ACHN (cell line): ENCODE measurements around the gene SH3BP5.
A peak's percentile ranks its signal among the peaks of the same experiment; 100 is the strongest.
"Not testable (repeated sequence)": the region's sequence is repeated elsewhere in the genome, so short reads cannot be mapped to it uniquely, and the experiment has no call there.

ENCODE experiments used
- DNase-seq: peaks from one replicate; pipeline ENCODE4 v3.0.0-alpha.2; 2015
- in situ Hi-C: cut with HindIII; loops from 2 replicates; pipeline ENCODE4 v1.10.0; 2017; ENCODE audit warnings: low sequenced_read_pairs, low pct_ligation_motif_present, low pct_unique_long_range_greater_than_20kb

SH3BP5 gene

GRCh38 chr3:15349438-15349837 lies 17.1 kb upstream of the SH3BP5 start:
- DNase-seq, in situ Hi-C loops: not testable (repeated sequence)

GRCh38 chr3:15348246-15348645 lies 15.9 kb upstream of the SH3BP5 start:
- in situ Hi-C loops = no loop called here
- no peak for DNase-seq

- in situ Hi-C loops = no loop called here
- no peak for DNase-seq
These were observed 15.3 kb upstream of the SH3BP5 start for GRCh38 chr3:15347737-15348110.

GRCh38 chr3:15347063-15347736 lies 14.8 kb upstream of the SH3BP5 start:
- no peak for DNase-seq
- in situ Hi-C loops = no loop called here

- no peak for DNase-seq
- in situ Hi-C loops = no loop called here
These were observed 14.1 kb upstream of the SH3BP5 start for GRCh38 chr3:15346516-15346915.

- in situ Hi-C loops = no loop called here
- DNase-seq = no peak
These were observed 13.3 kb upstream of the SH3BP5 start for GRCh38 chr3:15345608-15346137.

GRCh38 chr3:15345066-15345607 lies 12.8 kb upstream of the SH3BP5 start:
- DNase-seq = no peak
- in situ Hi-C loops = no loop called here

GRCh38 chr3:15342945-15343344 lies 10.6 kb upstream of the SH3BP5 start:
- in situ Hi-C loops = no loop called here
- no peak for DNase-seq

GRCh38 chr3:15342246-15342645 lies 9.9 kb upstream of the SH3BP5 start:
- in situ Hi-C loops = no loop called here
- DNase-seq = no peak

GRCh38 chr3:15341030-15341726 lies 8.8 kb upstream of the SH3BP5 start:
- in situ Hi-C loops = no loop called here
- no peak for DNase-seq

- in situ Hi-C loops = no loop called here
- peak; percentile 48 for DNase-seq
These were observed 7.4 kb upstream of the SH3BP5 start for GRCh38 chr3:15339786-15340215.

GRCh38 chr3:15339001-15339400 lies 6.6 kb upstream of the SH3BP5 start:
- in situ Hi-C loops = no loop called here
- DNase-seq = no peak

- in situ Hi-C loops = no loop called here
- no peak for DNase-seq
These were observed 5.6 kb upstream of the SH3BP5 start for GRCh38 chr3:15337963-15338362.

GRCh38 chr3:15336057-15336456 lies 3.7 kb upstream of the SH3BP5 start:
- in situ Hi-C loops = no loop called here

GRCh38 chr3:15333956-15334263 lies 1.5 kb upstream of the SH3BP5 start:
- in situ Hi-C loops = no loop called here
- no peak for DNase-seq

More at GRCh38 chr3:15336057-15336456, 3.7 kb upstream of the SH3BP5 start:
- no peak for DNase-seq

- in situ Hi-C loops = no loop called here
- DNase-seq = no peak
These were observed 941 bp upstream of the SH3BP5 start for GRCh38 chr3:15333099-15333955.

GRCh38 chr3:15331606-15332404 lies 581 bp downstream of the SH3BP5 start:
- in situ Hi-C loops = no loop called here
- DNase-seq = peak; percentile 8

GRCh38 chr3:15331072-15331605 lies 1.2 kb downstream of the SH3BP5 start:
- no peak for DNase-seq
- in situ Hi-C loops = no loop called here
